Urothelium cell line (cell line): Measurements from ENCODE around the gene NANOS3.
A peak's percentile ranks its signal among the peaks of the same experiment; 100 is the strongest.
"Not testable (repeated sequence)": the region's sequence is repeated elsewhere in the genome, so short reads cannot be mapped to it uniquely, and the experiment has no call there.

Experiments
- DNase-seq: peaks from one replicate; pipeline ENCODE4 v3.0.0; 2011; ENCODE audit warnings: low spot score, mixed read lengths
- FAIRE-seq: peaks from 2 replicates; lab custom pipeline; 2011; peaks lifted over from hg19 to GRCh38; lab: Jason Lieb, UNC

NANOS3 gene

GRCh38 chr19:13918726-13919411, 41.9 kb downstream of the NANOS3 start:
- DNase-seq (no peak), FAIRE-seq (no peak)

GRCh38 chr19:13920524-13920923, 43.6 kb downstream of the NANOS3 start:
- DNase-seq (no peak), FAIRE-seq (no peak)

GRCh38 chr19:13920940-13921747, 44.2 kb downstream of the NANOS3 start:
- DNase-seq = peak; percentile 22
- no peak for FAIRE-seq

GRCh38 chr19:13922118-13922517, 45.2 kb downstream of the NANOS3 start:
- not testable (repeated sequence) for FAIRE-seq, DNase-seq

GRCh38 chr19:13923194-13923987, 46.5 kb downstream of the NANOS3 start:
- FAIRE-seq (no peak), DNase-seq (no peak)

- FAIRE-seq (no peak), DNase-seq (no peak)
Measured at GRCh38 chr19:13926010-13926409, 49.1 kb downstream of the NANOS3 start.

GRCh38 chr19:13926715-13927114, 49.8 kb downstream of the NANOS3 start:
- DNase-seq = no peak
- no peak for FAIRE-seq

- FAIRE-seq (no peak), DNase-seq (no peak)
Measured at GRCh38 chr19:13929340-13929739, 52.4 kb downstream of the NANOS3 start.

GRCh38 chr19:13929956-13930355, 53.0 kb downstream of the NANOS3 start:
- FAIRE-seq = no peak
- DNase-seq = no peak
